ENCODE results near the gene TRPM3. TPM values are rescaled to one million over a fixed set of nuclear protein-coding genes. Genes with fewer than 3 reads are reported as not detected.

The TRPM3 gene
- total RNA-seq, 6 donors from 2014 or later: 0.10 to 1.0 (median 0.17) TPM; not detected in 1

GRCh38 chr9:70921136-70921535, 200.3 kb downstream of the TRPM3 start:
- ATAC-seq (ENCODE audit: low FRiP score in 2 of 2): no peak
- TF ChIP-seq POLR2A (IDR thresholded peaks at IDR 0.05): no peak
- no peak for TF ChIP-seq EP300 (IDR thresholded peaks at IDR 0.05)
- no peak for TF ChIP-seq POLR2AphosphoS5 (IDR thresholded peaks at IDR 0.05)
- TF ChIP-seq CTCF (IDR thresholded peaks at IDR 0.05): no peak
- WGBS, 2 donors: 63 to 82% methylated on average over 1 of the region's 1 CpG
- Histone ChIP-seq H3K9me3 (no peaks in the 10 kb centered on the region), H3K4me1 (peaks cover 0 to 3% (median 0%) of the 10 kb centered on the region in 4 donors), H3K4me3 (no peak overlapping the region), H3K36me3 (no peaks in the 10 kb centered on the region), H3K27ac (no peak overlapping the region), H3K27me3 (no peaks in the 10 kb centered on the region)
- DNase-seq: no peak

GRCh38 chr9:70917277-70917676, 204.1 kb downstream of the TRPM3 start:
- H3K4me3 ChIP-seq: no peak overlapping the region
- ATAC-seq (ENCODE audit: low FRiP score in 2 of 2) (no peak), DNase-seq (peak in 1 of 2 donors; percentile 10)
- TF ChIP-seq CTCF (IDR thresholded peaks at IDR 0.05): no peak
- no peak for TF ChIP-seq EP300 (IDR thresholded peaks at IDR 0.05)
- no peak for TF ChIP-seq POLR2A (IDR thresholded peaks at IDR 0.05)
- no peak for TF ChIP-seq POLR2AphosphoS5 (IDR thresholded peaks at IDR 0.05)
- no peaks in the 10 kb centered on the region for H3K36me3 ChIP-seq
- no peaks in the 10 kb centered on the region for H3K27me3 ChIP-seq
- H3K27ac ChIP-seq: no peak overlapping the region
- H3K4me1 ChIP-seq: no peaks in the 10 kb centered on the region
- 96 to 97% methylated on average over 7 of the region's 7 CpGs for WGBS, 2 donors
- no peaks in the 10 kb centered on the region for H3K9me3 ChIP-seq

- Histone ChIP-seq H3K27ac (no peak overlapping the region), H3K36me3 (no peaks in the 10 kb centered on the region), H3K9me3 (no peaks in the 10 kb centered on the region), H3K27me3 (no peaks in the 10 kb centered on the region), H3K4me1 (no peaks in the 10 kb centered on the region), H3K4me3 (no peak overlapping the region)
- DNase-seq (no peak), ATAC-seq (ENCODE audit: low FRiP score in 2 of 2) (no peak)
- 84 to 86% methylated on average over 1 of the region's 1 CpG for WGBS, 2 donors
- no peak for TF ChIP-seq CTCF (IDR thresholded peaks at IDR 0.05)
- no peak for TF ChIP-seq EP300 (IDR thresholded peaks at IDR 0.05)
- TF ChIP-seq POLR2A (IDR thresholded peaks at IDR 0.05): no peak
- TF ChIP-seq POLR2AphosphoS5 (IDR thresholded peaks at IDR 0.05): no peak
Observed at GRCh38 chr9:70911791-70912190, 209.6 kb downstream of the TRPM3 start.

GRCh38 chr9:70910598-70910997, 210.8 kb downstream of the TRPM3 start:
- no peak for TF ChIP-seq POLR2A (IDR thresholded peaks at IDR 0.05)
- no peak overlapping the region for H3K4me3 ChIP-seq
- H3K36me3 ChIP-seq: no peaks in the 10 kb centered on the region
- 80 to 86% methylated on average over 2 of the region's 2 CpGs for WGBS, 2 donors
- H3K27me3 ChIP-seq: no peaks in the 10 kb centered on the region
- DNase-seq (no peak), ATAC-seq (ENCODE audit: low FRiP score in 2 of 2) (no peak)
- no peak overlapping the region for H3K27ac ChIP-seq
- no peaks in the 10 kb centered on the region for H3K9me3 ChIP-seq
- no peaks in the 10 kb centered on the region for H3K4me1 ChIP-seq

- Histone ChIP-seq H3K27ac (no peak overlapping the region), H3K4me3 (no peak overlapping the region), H3K4me1 (no peaks in the 10 kb centered on the region), H3K9me3 (no peaks in the 10 kb centered on the region), H3K36me3 (no peaks in the 10 kb centered on the region), H3K27me3 (no peaks in the 10 kb centered on the region)
- TF ChIP-seq EP300 (IDR thresholded peaks at IDR 0.05): no peak
- TF ChIP-seq CTCF (IDR thresholded peaks at IDR 0.05): no peak
- TF ChIP-seq POLR2AphosphoS5 (IDR thresholded peaks at IDR 0.05): no peak
- no peak for TF ChIP-seq POLR2A (IDR thresholded peaks at IDR 0.05)
- whole genome bisulfite sequencing, 2 donors: 70 to 73% methylated on average over 6 of the region's 6 CpGs
- ATAC-seq (ENCODE audit: low FRiP score in 2 of 2): peak in 1 of 2 donors; percentile 93
- no peak for DNase-seq
Observed at GRCh38 chr9:70902692-70903131, 218.7 kb downstream of the TRPM3 start.
